GM12892 (cell line): Measurements from ENCODE around the gene CDKAL1.

Source experiments
- POLR2A ChIP-seq: IDR thresholded peaks from 2 replicates; pipeline ENCODE4 v1.6.1; 2011; ENCODE audit warnings: low read depth, low read length, control low read depth
- POLR2AphosphoS5 ChIP-seq: IDR thresholded peaks from 2 replicates; pipeline ENCODE4 v1.6.1; 2011; ENCODE audit warnings: low read depth, low read length, control low read depth

GRCh38 chr6:20841806-20842205, 307.5 kb downstream of the CDKAL1 start:
- no peak for TF ChIP-seq POLR2A
- no peak for TF ChIP-seq POLR2AphosphoS5
